HG03135 (cell line): ENCODE data around the gene CKS1B.

Source experiments
- ATAC-seq: cut with Tn5 transposase; IDR thresholded peaks from one replicate; pipeline ENCODE4 v1.9.1; 2021; ENCODE audit warnings: mild to moderate bottlenecking, moderate library complexity; ENCODE audit not compliant: unreplicated experiment

Gene CKS1B

DNA sequence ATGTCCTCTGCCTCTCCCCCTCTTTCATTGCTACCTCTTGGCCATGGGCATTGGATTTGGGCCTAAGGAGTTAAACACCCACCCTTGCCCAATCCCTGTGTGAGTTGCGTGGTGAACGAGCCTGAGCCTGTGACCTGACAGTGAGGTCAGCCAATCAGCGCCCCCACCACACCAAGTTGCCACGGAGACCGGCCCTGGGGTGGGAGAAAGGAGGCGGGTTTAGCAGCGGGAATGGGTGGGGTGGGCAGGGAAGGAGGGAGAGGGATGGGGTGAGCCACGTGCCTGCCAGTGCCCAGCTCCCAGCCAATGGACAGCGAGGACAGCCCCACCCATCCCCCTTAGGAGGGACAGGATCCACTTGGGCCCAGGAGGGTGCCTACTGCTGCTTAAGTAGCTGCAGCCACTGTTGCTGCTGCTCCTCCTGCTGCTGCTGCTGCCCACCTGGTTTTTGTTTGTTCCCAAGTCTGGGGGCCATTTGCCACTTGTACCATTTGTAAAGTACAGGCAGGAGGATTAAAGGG lies 37.6 kb downstream of the CKS1B start:
- no peak for ATAC-seq

- ATAC-seq = no peak
These were observed 38.5 kb downstream of the CKS1B start for GRCh38 chr1:155012776-155013602.

DNA sequence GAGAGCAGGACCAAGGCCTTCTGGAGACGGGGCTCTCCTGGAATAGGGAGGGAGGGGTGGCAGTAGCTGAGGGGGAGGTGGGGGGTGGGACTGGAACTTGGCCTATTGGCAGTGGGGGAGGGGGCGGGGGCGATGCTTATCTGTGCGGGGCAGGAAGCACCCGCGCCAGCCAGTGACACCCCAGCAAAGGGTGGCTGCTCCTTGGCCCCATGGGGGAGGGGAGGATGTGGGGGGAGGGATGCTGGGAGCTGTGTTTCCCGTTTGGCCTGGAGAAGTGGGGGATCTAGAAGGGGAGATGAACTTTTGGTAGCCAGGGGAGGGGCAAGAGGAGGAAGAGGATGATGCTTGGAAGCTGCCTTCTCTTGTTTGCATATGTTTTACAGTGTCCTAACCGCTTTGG lies 39.2 kb downstream of the CKS1B start:
- ATAC-seq = no peak

DNA sequence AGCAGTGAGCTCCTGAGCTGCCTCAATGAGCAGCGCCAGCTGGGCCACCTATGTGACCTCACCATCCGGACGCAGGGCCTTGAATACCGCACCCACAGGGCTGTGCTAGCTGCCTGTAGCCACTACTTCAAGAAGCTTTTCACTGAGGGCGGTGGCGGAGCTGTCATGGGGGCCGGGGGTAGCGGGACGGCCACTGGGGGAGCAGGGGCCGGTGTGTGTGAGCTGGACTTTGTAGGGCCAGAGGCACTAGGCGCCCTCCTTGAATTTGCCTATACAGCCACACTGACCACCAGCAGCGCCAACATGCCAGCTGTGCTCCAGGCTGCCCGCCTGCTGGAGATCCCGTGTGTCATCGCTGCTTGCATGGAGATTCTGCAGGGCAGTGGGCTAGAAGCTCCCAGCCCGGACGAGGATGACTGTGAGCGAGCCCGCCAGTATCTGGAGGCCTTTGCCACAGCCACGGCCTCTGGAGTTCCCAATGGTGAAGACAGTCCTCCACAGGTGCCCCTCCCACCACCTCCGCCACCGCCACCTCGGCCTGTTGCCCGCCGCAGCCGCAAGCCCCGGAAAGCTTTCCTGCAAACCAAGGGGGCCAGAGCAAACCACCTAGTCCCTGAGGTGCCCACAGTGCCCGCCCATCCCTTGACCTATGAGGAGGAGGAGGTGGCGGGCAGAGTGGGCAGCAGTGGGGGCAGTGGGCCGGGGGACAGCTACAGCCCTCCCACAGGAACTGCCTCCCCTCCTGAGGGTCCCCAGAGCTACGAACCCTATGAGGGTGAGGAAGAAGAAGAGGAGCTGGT lies 40.4 kb downstream of the CKS1B start:
- no peak for ATAC-seq

DNA sequence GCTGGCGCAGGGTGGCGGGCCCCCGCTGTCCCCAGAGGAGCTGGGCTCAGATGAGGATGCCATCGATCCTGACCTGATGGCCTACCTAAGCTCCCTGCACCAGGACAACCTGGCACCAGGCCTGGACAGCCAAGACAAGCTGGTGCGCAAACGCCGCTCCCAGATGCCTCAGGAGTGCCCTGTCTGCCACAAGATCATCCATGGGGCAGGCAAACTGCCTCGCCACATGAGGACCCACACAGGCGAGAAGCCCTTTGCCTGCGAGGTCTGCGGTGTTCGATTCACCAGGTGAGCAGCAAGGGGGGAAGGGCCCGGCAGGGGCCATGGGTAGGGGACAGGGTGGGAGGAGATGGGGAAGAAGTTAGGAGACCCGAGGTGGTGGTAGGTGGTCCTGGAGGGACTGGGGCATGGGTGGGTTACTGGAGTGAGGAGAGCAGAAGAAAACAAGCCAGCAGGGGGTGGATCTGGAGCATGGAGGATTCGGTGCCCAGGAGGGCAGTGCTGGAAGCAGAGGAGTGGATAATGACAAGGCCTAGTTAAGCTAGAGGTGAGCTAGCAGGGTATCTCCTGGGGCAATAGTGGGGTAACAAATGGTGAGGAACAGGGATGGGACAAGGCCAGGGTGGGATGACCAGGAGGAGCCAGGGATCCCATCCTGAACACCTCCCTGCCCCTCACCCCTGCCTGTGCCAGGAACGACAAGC lies 41.2 kb downstream of the CKS1B start:
- ATAC-seq = no peak

GRCh38 chr1:155016231-155016831 lies 41.9 kb downstream of the CKS1B start:
- no peak for ATAC-seq

GRCh38 chr1:155017041-155017945 lies 42.8 kb downstream of the CKS1B start:
- peak; percentile 71 for ATAC-seq

DNA sequence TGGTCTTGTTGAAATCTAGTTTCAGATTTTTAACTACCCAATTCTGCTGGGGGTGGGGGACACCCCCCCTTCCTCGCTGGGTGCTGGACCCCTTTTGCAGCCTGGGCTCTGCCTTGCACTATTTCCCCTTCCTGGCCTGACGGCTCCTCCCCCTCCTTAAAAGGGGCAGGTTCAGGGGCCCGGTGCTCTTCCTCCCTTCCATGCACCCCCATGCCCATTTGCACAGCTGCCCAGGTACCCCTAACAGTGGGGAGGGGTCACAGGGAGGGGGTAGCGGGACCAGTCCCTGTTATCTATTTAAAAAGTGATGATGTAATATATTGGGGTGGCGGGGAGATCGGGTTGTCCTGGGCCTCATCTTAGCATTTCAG lies 43.5 kb downstream of the CKS1B start:
- no peak for ATAC-seq

DNA sequence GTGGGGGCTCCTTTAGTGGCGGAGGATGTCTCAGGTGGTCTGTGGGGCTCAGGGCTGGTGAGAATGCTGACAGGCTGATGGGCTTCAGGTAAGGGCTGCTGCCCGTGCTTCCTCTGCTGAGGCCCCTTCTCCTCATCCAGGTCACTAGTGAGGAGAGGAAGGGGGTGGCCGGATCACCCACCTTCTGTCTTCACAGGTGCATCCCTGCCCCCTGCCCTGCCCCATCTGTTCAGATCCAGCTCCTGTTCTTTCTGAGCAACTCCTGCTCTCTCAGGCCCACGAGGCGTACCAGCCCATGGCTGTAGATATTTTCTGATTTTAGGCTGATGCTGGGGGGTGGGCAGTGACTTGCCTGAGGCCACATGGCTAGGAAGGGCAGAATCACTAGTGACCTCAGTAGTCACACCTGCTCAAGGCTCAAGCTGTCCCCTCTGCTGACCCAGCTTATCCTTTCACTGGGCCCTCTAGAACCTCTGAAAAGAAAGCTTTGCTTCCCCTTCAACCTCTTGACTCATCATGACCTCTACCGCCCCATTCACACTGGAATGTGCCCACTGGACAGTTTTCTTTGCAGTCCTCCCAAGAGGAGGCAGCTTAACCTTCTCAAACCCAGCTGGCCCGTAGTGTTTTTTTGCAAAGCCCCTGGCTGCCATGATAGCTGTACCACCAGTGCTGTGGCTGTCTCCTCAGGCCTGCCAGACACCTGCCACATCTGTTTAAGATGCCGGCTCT lies 44.3 kb downstream of the CKS1B start:
- no peak for ATAC-seq

- no peak for ATAC-seq
These were observed 45.1 kb downstream of the CKS1B start for GRCh38 chr1:155019377-155020245.

- no peak for ATAC-seq
These were observed 47.9 kb downstream of the CKS1B start for GRCh38 chr1:155022136-155022926.

DNA sequence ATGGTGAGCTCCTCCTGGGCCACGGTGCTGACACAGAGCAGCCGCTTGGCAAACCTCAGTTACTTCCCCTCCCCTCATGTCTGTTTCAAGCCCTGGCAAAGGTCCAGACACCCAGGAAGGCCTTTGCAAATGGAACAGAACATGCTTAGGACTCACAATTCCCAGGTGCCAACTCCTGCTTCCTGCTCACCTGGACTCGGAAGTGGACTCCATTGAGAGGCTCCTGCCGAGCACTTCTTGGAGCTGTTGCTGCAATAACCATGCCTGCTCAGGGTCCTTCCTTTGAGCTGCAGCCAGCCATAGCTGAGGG lies 48.4 kb downstream of the CKS1B start:
- ATAC-seq = no peak

DNA sequence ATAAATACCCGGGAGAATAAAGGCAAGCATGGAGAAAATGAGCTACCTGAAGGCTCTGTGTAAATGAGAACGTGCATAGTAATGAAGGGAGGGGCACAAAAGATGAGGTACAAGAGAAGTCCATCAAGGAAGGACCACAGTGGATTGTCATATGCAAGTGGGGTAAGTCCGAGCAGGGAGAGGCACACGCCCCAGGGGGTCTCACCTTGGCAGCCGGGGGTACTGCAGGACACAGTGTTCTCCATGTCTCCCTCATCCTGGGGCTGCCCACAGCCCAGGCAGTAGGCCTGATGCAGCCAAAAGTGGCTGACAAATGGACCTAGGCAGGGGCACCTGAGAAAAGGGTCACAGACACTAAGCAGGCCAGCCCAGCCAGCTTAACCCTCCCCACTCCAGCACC lies 49.1 kb downstream of the CKS1B start:
- no peak for ATAC-seq

DNA sequence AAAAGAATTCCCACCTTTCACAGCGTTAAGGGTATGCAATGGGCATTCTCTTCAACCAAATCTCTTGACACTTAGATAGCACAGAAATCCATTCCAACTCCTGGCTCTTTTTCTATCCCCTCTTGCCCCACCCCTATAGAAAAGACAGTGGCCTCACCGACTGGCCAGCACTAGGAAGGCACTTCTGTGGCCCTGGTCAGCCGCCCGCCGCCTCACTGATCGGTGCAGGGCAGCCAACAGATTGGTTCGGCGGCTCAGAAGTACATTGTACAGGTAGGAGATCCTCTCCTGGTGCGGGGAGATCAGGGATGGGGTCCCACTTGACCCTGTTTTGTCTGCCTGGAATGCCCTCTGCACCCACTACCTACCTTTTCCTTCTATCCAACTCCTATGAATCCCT lies 49.8 kb downstream of the CKS1B start:
- ATAC-seq = no peak

- no peak for ATAC-seq
These were observed 51.7 kb downstream of the CKS1B start for GRCh38 chr1:155026154-155026553.

- ATAC-seq = no peak
These were observed 52.1 kb downstream of the CKS1B start for GRCh38 chr1:155026588-155026987.
